Stimulated activated naive B cell treated with anti-CD40 and anti-IgM and Interleukin-4, amounts not matched to agents 10 μg/mL and 1 μg/mL and 100 μg/mL, for 72 hours (primary cell): ENCODE measurements around the gene JADE2.
A peak's percentile ranks its signal among the peaks of the same experiment; 100 is the strongest.
"Not testable (repeated sequence)": the region's sequence is repeated elsewhere in the genome, so short reads cannot be mapped to it uniquely, and the experiment has no call there.

Source experiments
- ATAC-seq, 2 donors: fragments of 150-1000 bp; cut with Tn5 transposase; replicated peaks; 2 replicates each; pipeline ENCODE4 v1.10.0; 2021; ENCODE audit warnings: moderate library complexity in 1 of 2
- DNase-seq: peaks from one replicate; pipeline ENCODE4 v3.0.0; 2021
- H3K27ac Mint-ChIP-seq: one replicate; pipeline ENCODE4 v1.8.0; 2022; ENCODE audit warnings: mild to moderate bottlenecking, mixed read lengths
- H3K27me3 Mint-ChIP-seq, 2 donors: one replicate each; pipeline ENCODE4 v1.8.0; 2022; ENCODE audit warnings: mixed read lengths in 2 of 2
- H3K36me3 Mint-ChIP-seq, 2 donors: one replicate each; pipeline ENCODE4 v1.8.0; 2022; ENCODE audit warnings: mixed read lengths in 2 of 2, mild to moderate bottlenecking in 1 of 2
- H3K4me1 Mint-ChIP-seq, 2 donors: one replicate each; pipeline ENCODE4 v1.8.0; 2022; ENCODE audit warnings: mixed read lengths in 2 of 2, mild to moderate bottlenecking in 1 of 2
- H3K4me3 Mint-ChIP-seq, 2 donors: one replicate each; pipeline ENCODE4 v1.8.0; 2022; ENCODE audit warnings: mild to moderate bottlenecking in 2 of 2, mixed read lengths in 2 of 2, moderate library complexity in 1 of 2
- H3K9me3 Mint-ChIP-seq, 2 donors: one replicate each; pipeline ENCODE4 v1.8.0; 2022; ENCODE audit warnings: mixed read lengths in 2 of 2, mild to moderate bottlenecking in 1 of 2

JADE2 gene

DNA sequence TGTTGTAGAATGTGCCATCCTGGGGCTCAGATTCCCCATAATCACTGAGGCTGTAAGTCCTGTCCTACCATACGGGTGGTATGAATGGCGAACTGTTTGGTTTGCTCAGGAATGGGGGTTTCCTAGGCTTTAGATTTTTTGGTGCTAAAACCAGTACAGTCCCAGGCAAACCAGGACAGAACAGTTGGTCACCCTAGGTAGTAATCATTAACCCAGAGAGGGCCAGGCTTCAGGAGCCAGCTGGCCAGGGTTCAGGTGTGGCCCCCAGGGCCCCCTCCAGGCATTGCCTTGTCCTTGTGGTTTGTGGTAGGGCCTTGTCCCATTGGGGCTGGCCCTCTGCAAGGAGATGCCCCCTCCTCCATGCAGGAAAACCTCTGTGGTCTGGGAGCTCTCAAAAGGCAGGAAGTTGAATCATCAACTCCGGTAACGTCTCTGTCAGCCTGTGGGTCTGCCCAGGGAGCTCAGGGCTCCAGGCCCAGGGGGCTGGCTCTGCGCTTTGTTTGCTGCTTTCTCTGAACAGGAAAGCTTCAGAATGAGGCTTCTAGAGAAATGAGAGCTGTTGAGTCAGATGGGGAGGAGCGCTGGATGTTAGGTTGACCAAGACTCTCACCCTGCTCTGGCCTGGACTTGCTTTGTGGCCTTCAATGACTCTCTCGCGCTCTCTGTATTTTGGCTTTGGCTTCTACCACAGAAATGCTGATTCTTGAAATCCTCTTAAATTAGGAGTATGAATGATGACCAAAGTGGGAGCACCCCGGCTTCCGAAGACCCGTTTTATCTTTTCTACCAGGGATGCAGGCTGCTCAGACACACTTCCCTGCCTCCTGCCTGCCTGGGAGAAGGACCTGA, 22.2 kb upstream of the JADE2 start:
- H3K27ac Mint-ChIP-seq, result peak overlapping the region; percentile 88

DNA sequence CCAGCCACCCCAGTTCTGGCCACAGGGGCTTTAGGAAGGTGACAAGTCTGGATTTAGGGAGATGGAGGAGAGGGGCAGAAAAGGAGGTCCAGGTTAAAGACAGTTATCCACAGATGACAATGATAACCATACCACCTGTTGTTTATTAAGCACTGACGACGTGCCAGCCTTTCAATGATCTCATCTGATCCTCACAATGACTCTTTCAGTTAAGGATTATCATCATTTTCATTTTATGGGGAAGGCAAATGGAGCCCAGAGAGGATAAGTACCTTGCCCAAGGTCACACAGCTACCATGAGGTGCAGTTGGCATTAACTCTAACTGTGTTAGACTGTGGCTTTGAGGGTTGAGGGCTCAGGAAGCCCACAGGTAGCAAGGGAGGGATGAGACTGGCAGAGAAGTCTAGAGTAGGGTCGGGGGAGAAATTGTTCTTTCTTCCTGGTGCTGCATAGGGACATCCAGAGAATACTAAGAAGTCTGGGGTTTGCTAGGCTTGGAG, 21.5 kb upstream of the JADE2 start:
- peak in 1 of 2 donors; percentile 1 for ATAC-seq
- no peak for DNase-seq

More for the DNA sequence above, 22.2 kb upstream of the JADE2 start:
- no peaks in the 10 kb centered on the region for H3K27me3 Mint-ChIP-seq
- DNase-seq, result peak; percentile 48
- H3K9me3 Mint-ChIP-seq, result no peaks in the 10 kb centered on the region
- no peak overlapping the region for H3K4me3 Mint-ChIP-seq
- H3K4me1 Mint-ChIP-seq, result peaks cover 17 to 20% of the 10 kb centered on the region in 2 donors
- ATAC-seq, result peak; percentile 94 to 95
- no peaks in the 10 kb centered on the region for H3K36me3 Mint-ChIP-seq

DNA sequence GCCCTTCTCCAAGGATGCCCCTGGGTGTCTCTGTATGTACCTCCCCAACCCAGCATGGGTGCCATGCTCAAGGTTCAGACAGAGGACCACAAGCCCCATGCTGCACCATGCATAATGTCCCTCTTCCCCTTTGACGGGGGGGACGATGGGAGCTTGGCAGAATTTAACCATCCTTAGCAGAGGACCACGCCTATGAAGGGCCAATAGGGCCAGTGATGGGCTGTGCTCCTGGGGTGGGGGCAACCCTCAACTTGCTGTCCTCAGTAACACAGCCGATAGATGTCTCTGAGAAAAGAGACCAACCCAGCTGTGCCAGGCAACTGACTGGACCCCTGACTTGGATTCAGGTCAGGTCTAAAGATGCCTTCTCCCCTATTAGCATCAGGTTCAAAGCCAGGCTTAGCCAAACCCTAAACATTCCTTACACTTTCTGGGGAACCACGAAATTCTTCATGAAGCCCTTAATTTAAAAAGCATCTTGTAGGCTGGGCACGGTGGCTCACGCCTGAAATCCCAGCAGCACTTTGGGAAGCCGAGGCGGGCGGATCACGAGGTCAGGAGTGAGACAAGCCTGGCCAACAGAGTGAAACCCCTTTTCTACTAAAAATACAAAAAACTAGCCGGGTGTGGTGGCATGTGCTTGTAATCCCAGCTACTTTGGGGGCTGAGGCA, 20.7 kb upstream of the JADE2 start:
- no peaks in the 10 kb centered on the region for H3K36me3 Mint-ChIP-seq
- ATAC-seq (no peak), DNase-seq (no peak)
- no peaks in the 10 kb centered on the region for H3K27me3 Mint-ChIP-seq
- H3K27ac Mint-ChIP-seq, result peak overlapping the region; percentile 84
- H3K4me3 Mint-ChIP-seq, result no peak overlapping the region
- H3K9me3 Mint-ChIP-seq, result no peaks in the 10 kb centered on the region
- peaks cover 20% of the 10 kb centered on the region in 2 donors for H3K4me1 Mint-ChIP-seq

More for the DNA sequence above, 21.5 kb upstream of the JADE2 start:
- no peaks in the 10 kb centered on the region for H3K36me3 Mint-ChIP-seq
- peak overlapping the region; percentile 88 for H3K27ac Mint-ChIP-seq
- no peaks in the 10 kb centered on the region for H3K9me3 Mint-ChIP-seq
- no peaks in the 10 kb centered on the region for H3K27me3 Mint-ChIP-seq
- H3K4me3 Mint-ChIP-seq, result no peak overlapping the region
- peaks cover 17 to 20% of the 10 kb centered on the region in 2 donors for H3K4me1 Mint-ChIP-seq

DNA sequence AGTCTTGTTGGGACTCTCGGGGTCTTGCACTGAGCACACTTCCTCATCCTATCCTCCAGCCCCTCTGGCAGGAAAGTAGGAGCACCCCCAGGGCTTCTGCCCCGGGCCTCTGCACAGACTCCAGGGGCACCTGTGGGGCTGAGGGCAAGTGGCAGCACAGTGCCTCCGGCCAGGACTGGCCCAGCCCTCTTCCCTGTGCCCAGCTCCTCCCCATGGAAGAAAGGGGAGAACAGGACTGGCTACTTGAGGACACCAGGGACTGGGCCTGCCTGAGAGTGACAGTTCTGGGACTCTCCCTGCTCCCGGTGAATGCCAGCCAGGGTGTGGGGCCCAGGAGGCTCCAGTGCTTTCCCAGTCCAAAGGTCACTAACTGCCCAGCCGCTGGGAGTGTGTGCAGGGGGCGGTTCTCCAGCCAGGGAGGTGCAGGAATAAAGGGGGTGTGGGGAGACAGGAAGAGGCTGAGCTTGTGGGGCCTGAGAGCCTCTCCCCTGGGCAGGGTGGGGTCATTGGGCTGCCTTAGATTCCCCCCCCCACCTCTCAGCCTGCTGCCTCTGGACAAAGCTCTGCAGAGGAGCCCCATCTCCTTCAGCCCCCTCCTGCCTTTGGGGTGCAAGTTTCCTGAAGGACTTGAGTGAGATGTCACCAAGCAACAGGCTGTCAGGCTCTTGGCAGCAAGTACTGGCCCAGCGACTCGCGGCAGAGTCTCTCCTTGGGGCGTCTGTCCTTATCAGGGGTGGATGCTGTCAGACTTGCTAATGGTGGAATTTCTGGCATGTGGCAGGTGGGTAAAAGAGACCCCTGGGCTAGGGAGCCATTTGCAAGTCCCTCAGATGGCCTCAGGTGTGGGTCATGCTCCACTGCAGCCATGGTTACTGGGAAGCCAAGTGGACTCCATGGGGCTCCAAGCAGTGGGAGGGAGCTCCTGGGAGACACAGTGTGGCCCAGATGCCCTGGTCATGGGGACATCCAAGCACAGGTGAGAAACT, 19.1 kb upstream of the JADE2 start:
- no peaks in the 10 kb centered on the region for H3K9me3 Mint-ChIP-seq
- no peak for DNase-seq
- no peaks in the 10 kb centered on the region for H3K27me3 Mint-ChIP-seq
- H3K4me1 Mint-ChIP-seq, result peaks cover 28 to 31% of the 10 kb centered on the region in 2 donors
- H3K4me3 Mint-ChIP-seq, result no peak overlapping the region
- H3K27ac Mint-ChIP-seq, result no peak overlapping the region
- no peaks in the 10 kb centered on the region for H3K36me3 Mint-ChIP-seq
- no peak for ATAC-seq

DNA sequence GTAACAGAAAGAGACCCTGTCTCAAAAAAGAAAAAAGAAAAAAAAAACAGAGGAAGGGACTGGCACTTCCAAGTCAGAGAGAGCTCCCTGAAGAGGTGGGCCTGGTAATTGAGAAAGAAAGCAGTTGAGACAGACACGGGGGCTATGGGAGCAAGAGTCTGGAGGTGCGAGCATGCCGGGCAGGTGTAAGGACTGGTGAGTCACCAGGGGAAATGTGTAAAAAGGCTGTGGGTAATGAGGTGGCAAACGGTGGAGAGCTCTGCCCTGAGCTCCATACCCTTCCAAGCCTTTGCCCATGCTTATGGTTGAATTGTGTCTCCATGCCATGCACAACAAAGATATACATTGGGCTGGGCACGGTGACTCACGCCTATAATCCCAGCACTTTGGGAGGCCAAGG, 18.0 kb upstream of the JADE2 start:
- DNase-seq, result no peak
- H3K27ac Mint-ChIP-seq, result no peak overlapping the region

DNA sequence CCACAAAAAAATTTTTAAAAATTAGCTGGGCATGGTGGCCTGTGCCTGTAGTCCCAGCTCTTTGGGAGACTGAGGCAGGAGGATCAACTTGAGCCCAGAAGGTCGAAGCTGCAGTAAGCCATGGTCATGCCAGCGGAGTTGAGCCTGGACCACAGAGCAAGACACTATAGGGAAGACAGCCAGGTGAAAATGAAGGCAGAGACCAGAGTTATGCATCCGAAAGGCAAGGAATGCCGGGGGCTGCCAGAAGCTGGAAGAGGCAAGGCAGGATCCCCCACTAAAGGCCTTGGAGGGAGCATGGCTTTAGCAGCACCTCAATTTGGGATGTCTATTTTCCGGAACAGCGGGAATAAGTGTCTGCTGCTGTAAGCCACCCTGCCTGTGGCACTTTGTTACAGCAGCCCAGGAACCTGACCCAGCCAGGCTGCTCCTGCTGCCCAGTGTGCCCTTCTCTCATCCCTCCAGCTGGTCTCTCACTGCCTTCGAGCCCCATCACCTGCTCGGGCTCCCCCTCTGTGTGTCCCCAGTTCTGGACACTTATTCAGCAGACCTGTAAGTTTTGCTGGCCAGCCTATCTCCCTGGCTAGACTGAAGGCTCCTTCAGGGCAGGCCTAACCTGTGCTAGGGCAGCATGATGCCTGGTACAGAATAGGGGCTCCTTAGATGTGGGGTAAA, 16.8 kb upstream of the JADE2 start:
- Mint-ChIP-seq H3K9me3 (no peaks in the 10 kb centered on the region), H3K4me3 (no peak overlapping the region), H3K27ac (peak overlapping the region; percentile 15), H3K27me3 (no peaks in the 10 kb centered on the region), H3K4me1 (peaks cover 22 to 26% of the 10 kb centered on the region in 2 donors), H3K36me3 (no peaks in the 10 kb centered on the region)
- no peak for DNase-seq
- ATAC-seq, result no peak

More for the DNA sequence above, 18.0 kb upstream of the JADE2 start:
- Mint-ChIP-seq H3K27me3 (no peaks in the 10 kb centered on the region), H3K36me3 (no peaks in the 10 kb centered on the region), H3K9me3 (no peaks in the 10 kb centered on the region), H3K4me1 (peaks cover 28 to 29% of the 10 kb centered on the region in 2 donors), H3K4me3 (no peak overlapping the region)
- ATAC-seq, result no peak

DNA sequence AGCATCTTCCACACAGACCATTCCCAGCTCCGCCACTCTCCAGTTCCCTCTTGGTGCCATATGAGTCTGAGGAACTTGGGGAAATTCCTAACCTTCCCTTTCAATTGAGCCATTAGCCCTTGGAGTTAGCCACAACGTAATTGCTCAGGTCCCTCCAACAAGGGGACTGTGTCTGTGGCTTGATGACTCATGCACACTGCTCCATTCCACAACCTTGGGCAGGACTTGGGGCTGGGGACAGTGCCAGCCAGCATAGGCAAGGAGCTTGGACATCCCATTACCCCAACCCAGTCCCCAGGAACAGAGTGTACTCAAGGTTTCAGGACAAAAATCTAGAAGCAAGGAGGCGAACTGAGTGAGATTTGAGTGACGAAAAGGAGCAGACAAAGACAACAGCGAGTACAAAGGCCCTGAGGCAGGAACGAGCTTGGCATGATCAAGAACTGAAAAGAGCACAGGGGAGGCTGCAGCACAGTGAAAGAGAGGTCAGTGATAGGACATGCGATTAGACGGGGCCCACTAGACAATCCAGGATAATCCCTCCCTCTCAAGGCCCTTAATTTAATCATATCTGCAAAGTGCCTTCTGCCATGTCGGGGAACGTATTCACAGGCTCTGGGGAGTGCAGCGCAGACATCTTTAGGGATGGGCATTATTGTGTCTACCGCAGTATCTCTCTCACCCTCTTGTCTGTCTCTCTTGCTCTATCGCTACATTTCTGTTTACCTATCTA, 16.0 kb upstream of the JADE2 start:
- no peak for ATAC-seq
- H3K4me3 Mint-ChIP-seq, result no peak overlapping the region

DNA sequence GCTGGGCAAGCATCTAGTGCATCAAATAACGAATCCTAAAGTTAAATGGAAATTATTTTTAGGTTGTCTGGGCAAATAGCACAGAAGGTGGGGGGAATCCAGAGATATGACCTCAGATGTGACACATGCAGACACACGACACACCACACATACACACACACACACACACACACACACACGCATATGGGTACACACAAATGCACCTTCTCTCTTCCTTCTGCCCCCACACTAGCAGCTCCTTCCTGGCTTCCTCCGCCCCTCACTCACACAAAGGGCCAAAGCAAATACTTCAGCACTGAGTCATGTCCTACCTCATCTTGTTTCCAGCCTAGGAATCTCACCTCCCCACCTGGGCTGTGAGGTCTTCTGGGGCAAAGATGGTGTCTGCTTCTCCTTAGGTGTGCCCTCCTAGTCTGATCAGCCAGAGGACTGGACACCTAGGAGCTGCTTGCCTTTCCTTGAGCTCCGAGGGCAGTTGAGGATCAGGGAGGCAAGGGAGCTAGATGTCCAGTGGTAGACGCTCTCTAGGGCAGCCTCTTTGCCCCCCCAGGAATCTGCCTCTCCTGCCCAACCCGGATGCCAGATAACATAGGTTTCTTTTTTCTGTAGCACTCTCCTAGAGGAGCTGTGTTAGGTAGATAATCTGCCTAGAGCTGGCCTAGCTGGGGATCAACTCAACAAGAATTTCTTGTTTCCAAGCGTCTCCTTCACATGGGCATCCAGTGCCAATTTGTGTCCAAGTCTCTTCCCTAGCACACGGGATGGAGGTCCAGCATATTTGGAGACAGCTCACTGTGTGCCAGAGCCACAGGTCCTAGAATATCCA, 14.3 kb upstream of the JADE2 start:
- H3K27ac Mint-ChIP-seq, result peak overlapping the region; percentile 65
- peak; percentile 75 to 77 for ATAC-seq
- H3K4me3 Mint-ChIP-seq, result no peak overlapping the region
- H3K36me3 Mint-ChIP-seq, result no peaks in the 10 kb centered on the region
- peaks cover 17 to 23% of the 10 kb centered on the region in 2 donors for H3K4me1 Mint-ChIP-seq
- no peaks in the 10 kb centered on the region for H3K9me3 Mint-ChIP-seq
- DNase-seq, result peak; percentile 30
- H3K27me3 Mint-ChIP-seq, result no peaks in the 10 kb centered on the region

More for the DNA sequence above, 16.0 kb upstream of the JADE2 start:
- Mint-ChIP-seq H3K9me3 (no peaks in the 10 kb centered on the region), H3K4me1 (peaks cover 17 to 23% of the 10 kb centered on the region in 2 donors), H3K27me3 (no peaks in the 10 kb centered on the region), H3K36me3 (no peaks in the 10 kb centered on the region), H3K27ac (no peak overlapping the region)
- DNase-seq, result no peak

DNA sequence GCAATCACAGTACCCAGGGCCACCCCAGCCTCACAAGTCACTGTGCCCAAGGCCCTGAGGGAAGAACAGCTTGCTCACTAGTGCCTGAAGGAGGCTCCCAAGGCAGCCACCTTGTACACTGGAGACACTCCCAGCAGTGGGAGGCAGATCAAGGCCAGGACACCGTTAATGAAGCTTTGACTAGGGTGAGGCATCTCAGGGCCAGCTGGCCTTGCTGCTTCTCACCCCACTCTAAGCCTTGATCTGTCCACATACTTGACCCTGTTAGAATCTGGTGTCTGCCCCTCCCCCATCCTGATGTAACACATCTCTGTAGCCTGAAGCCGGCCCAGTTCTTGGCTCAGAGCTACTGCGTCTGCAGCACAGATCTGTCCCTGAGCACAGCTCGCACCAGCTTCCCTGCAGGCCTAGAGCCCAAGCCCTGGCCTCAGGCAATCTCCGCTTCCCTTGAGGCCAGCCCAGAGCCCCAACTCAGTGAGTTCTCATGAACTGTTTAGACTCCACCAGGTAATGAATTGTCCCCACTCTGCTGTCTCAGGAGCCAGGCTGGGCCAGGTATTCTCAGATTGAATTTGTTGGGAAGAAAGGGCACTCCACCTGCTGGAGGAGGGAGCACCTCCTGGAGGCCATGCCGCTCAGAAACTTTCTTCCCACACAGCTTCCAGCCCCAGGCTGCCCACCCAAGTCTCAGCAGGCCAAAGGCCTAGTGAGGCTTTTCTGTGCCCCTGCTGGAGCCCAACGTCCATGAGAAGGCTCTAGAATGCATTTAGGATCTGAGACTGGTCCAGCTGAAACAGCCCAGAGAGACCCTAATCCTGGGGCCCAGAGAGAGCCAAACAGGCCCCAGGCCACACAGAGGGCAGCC, 13.4 kb upstream of the JADE2 start:
- ATAC-seq (peak in 1 of 2 donors; percentile 15), DNase-seq (no peak)
- no peaks in the 10 kb centered on the region for H3K27me3 Mint-ChIP-seq
- H3K27ac Mint-ChIP-seq, result peak overlapping the region; percentile 65
- H3K4me1 Mint-ChIP-seq, result peaks cover 17 to 23% of the 10 kb centered on the region in 2 donors
- H3K4me3 Mint-ChIP-seq, result no peak overlapping the region
- H3K9me3 Mint-ChIP-seq, result no peaks in the 10 kb centered on the region
- H3K36me3 Mint-ChIP-seq, result no peaks in the 10 kb centered on the region

DNA sequence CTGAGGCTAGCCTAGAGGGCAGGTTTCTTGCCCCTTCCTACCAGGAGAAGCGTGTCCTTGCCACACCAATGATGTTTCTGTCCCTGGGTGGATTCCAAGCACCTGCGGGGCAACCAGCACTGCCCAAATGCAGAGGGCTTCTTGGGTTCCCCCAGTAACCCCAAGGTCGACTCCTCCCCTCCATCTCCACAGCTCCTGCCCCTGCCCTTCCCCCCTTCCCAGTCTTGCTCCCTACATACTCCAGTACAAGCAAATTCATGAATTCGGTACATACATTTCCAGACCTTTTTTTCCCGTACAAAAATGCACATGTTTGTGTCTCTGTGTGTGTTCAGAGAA, 12.8 kb upstream of the JADE2 start:
- H3K27me3 Mint-ChIP-seq, result no peaks in the 10 kb centered on the region
- ATAC-seq (no peak), DNase-seq (no peak)
- no peaks in the 10 kb centered on the region for H3K9me3 Mint-ChIP-seq
- no peak overlapping the region for H3K4me3 Mint-ChIP-seq
- H3K36me3 Mint-ChIP-seq, result no peaks in the 10 kb centered on the region
- peak overlapping the region; percentile 4 for H3K27ac Mint-ChIP-seq
- H3K4me1 Mint-ChIP-seq, result peaks cover 17 to 20% of the 10 kb centered on the region in 2 donors

DNA sequence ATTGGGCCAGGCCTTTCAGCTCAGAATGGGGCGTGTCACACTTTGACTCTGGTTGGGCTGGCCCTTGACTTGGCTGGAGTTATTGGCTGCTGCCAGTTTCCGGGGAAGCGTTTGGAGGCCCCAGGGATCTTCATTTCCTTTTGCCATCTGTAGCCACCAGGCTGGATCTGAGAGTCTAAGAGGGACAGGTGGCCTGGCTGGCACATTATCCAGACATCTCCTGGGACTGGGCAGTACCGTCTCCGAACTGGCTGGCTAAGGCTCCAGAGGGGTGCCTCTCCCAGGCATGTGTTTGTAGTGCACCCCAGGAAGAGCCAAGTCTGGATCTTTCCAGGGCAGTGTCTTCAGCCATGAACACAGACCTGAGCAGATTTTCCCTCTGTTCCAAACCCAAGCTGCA, 9.7 kb upstream of the JADE2 start:
- no peaks in the 10 kb centered on the region for H3K9me3 Mint-ChIP-seq
- no peak overlapping the region for H3K27ac Mint-ChIP-seq
- H3K4me1 Mint-ChIP-seq, result peaks cover 12 to 15% of the 10 kb centered on the region in 2 donors
- no peaks in the 10 kb centered on the region for H3K27me3 Mint-ChIP-seq
- no peak for DNase-seq
- H3K4me3 Mint-ChIP-seq, result no peak overlapping the region
- no peaks in the 10 kb centered on the region for H3K36me3 Mint-ChIP-seq
- no peak for ATAC-seq

DNA sequence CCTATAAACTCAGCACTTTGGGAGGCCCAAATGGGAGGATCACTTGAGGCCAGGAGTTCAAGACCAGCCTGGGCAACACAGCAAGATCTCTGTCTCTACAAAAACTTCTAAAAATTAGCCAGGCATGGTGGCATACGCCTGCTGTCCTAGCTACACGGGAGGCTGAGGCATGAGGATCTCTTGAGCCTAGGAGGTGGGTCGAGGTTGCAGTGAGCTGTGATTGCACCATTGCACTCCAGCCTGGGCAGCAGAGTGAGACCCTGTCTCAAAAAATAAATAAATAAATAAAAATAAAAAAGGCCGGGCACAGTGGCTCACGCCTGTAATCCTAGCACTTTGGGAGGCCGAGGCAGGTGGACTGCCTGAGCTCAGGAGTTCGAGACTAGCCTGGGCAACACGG, 8.5 kb upstream of the JADE2 start:
- H3K27ac Mint-ChIP-seq, DNase-seq, H3K9me3 Mint-ChIP-seq, ATAC-seq, H3K4me3 Mint-ChIP-seq, H3K27me3 Mint-ChIP-seq, H3K36me3 Mint-ChIP-seq: not testable (repeated sequence)
- H3K4me1 Mint-ChIP-seq, result peaks cover 7 to 11% of the 10 kb centered on the region in 2 donors
